Stimulated activated CD4-positive, alpha-beta T cell treated with anti-CD3 and anti-CD28 coated beads, TNF-alpha, amount 100 ng/mL, for 24 hours (primary cell): Measurements from ENCODE around the gene COL23A1.
A peak's percentile ranks its signal among the peaks of the same experiment; 100 is the strongest.

ENCODE experiments used
- DNase-seq, 3 experiments: peaks; one replicate each; pipeline ENCODE4 v3.0.0-alpha.2; 2020; ENCODE audit warnings: low read depth in 3 of 3

Gene COL23A1

DNA sequence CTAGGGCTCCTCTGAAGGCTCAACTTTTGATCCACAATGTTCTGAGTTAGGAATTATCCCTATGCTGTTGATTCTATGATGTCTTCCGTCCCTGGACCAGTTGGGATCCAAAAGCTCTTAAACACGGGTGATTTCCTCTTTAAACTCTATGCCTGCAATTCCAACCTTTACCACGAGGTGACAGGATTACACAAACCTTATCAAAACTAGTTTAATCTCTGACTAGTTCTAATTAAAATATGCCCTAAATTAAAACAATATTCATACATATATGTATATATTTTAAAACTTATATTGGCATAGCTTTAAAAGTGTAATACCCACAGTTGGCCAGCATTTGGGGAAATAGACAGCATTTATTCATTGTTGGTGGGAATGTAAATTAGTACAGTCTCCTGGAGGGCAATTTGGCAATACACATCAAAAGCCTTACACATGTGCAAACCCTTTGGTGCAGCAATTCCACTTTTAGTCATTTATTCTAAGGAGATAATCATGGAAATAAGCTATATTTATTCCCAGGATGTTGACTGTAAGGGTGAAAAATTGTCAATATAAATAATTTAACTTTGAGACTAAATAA is 306.0 kb downstream of the COL23A1 start:
- DNase-seq: no peak

DNA sequence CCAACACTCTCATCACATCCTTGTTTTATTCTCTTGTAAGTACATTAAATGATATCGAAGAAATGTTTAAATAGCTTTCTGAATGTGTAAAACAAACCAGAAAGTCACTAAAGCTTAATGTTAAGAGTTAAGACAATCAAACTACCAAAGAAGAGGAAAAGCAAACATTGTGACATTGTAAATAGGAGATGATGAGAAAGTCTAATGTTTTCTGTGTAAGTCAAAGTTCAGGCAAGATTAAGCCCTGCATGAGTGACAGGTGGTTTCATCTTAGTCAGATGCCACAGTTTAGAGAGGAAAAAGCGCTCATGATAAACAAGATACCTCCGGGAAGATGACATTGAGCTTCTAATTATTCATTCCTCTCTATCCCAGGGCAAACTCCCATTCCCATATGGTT is 306.7 kb downstream of the COL23A1 start:
- DNase-seq: no peak

DNA sequence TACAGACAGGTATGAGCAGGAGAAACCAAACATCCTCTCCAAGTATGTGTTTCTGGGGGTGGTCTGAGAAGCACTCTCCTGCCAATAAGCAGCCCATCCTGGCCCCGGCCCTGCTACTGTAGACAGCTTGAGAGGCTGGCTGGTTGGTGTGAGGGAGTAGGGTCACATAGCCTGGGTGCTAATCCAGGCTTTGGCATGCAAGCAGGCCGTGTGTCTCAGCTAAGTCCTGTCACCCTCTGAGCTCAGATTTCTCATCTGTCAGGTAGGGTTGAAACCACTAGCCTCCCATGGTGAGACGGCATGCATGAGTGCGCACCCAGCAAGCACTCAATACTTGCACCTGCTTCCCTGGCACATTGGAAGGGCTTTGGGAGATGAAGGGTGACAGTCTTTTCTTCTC is 307.8 kb downstream of the COL23A1 start:
- no peak for DNase-seq

DNA sequence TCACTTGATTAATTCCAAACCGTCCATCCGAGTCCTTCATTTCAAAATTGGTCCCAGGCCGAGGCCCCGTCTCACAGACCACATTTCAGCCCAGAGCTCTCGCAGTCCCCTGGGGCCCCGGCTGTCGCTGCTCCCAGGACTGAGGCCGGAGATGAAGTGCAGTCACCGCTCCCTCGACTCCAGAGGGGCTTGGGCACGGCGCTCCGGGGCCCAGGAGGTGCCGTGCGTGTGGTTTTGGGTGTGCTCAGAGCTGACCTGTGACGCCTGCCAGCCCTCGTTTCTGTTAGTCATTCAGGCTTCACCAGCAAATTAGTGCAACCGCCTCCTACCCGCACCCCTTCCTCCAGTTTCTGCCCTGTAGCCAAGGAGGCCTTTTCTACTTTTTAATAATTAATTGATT is 308.9 kb downstream of the COL23A1 start:
- no peak for DNase-seq

DNA sequence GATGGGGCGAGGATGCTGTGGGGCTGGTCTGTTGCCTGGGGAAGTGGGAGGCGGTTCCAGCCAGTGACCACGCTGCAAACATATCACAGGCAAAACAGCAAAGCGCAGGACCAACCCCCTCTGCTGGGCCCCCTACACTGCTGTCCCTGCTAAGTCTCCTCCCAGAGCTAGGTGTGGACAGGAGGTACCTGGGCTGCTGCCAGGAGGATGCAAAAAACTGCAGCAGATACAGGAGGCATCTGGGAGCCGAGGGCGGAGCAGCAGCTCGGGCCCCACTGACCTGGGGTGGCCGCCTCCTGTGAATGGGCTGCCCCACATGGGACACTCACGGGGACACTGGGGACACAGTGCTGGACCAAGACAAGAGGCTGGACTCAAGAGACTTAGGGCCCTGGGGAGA is 309.6 kb downstream of the COL23A1 start:
- DNase-seq: no peak

DNA sequence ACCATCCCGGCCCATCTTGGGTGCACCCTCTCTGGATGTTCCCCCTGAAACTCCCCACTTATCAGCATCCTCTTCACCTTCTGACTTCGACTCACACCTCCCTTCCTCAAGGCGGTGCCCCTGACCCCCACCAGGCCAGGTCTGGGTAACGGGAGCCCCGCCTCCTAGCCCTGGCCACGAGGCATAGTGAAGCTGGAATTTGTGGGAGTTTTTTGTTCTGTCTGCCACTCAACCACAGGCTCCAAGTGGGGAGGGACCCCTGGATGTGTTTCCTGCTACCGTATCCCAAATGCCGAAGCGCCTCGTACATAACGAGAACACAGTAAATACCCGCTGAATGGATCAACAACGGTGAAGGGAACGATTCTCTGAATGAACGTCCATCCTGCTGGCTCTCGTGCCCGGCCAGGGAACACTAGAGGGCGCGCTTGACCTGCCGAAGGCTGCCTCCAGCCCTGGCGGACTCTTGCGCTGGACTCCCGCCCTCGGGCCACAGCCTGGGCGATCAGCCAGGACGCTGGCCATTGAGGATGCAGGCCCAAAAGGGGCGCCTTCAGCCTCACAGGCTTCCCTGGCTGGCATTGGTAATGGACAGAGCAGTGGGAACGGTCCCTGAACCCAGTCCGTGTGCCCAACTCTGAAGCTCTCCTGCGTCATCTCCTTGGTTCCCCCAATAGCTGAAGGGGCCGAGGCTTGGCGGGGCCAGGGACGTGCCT is 310.3 kb downstream of the COL23A1 start:
- peak; percentile 13 to 54 (median 29) for DNase-seq

DNA sequence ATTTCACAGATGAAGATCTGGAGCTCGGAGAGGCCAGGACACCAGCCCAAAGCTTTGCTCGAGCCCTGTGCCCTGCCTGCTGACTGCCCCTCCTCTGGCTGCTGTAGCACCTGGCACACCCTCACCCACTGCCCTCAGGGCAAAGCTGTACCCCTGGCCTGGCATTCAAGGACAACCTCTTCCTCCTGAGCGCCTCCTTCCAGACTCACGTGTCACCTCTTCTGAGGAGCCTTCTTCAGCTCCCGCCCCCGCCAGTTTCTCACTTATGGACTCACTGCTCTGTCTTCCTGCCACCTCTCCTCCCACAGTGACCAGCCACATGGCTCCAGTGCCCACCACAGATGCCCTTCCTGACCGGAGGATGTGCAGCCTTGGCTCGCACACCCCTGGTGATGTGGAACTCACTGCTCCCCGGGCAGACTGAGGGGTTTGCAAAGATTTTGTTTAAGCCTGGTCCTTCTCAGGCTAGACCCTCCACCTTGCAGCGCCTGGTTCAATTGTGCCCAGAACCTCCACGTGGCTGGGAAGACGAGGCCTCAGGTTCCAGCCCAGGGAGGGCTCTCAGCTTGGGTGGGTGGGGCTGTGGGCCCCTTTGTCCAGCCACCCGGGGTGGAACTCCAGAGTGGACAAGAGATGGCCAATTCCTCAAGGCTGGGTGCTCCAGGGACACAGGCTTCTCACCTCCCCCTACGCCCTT is 311.0 kb downstream of the COL23A1 start:
- DNase-seq: no peak

DNA sequence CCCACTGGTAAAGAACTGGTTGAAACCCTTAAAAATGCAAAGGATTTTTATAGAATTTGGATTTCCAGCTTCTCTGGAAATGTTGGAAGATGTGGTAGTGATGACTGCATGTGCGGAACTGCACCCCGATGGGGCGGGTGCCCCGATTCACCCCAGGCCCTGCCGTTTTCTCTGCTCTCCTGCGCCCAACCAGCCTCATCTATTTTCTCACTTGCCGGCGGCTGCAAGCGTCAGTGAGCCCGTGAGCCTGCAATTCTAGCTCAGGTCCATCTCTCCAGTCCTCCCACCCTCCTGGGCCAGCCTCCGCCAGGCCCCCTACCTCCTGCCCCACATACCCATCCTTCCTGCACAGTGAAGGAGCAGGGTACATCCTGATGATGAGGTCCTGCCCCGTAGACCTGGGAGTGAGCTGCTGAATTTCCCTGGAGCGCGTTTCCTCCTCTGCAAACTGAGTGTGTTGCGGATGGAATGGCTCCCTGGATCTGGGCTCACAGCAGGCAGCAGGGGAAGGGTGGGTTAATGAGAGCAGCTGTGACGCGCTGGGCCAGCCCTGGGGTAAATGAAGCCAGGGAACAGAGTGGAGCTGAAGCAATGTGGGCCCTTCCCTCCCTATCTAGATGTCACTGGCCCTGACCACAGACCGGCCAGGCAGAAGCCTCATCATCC is 311.7 kb downstream of the COL23A1 start:
- DNase-seq: no peak

DNA sequence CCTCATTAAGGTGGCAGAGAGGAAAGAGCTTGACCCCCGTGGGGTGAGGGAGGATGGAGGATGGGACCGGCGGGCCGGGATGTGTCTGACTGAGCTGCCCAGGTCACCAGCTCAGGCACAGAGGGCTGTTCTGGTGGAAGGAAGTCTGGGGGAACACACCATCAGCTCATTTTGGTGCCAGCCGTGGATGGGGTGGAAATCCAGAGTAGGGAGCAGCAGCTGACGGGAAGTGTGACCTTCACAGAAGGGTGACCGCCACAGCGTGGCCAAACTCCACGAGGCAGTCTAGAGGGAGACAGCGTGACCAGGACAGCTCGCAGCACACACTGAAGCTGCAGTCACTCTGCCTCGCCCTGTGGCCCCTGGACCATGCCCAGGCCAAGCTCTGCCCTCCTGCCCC is 312.3 kb downstream of the COL23A1 start:
- DNase-seq: no peak

DNA sequence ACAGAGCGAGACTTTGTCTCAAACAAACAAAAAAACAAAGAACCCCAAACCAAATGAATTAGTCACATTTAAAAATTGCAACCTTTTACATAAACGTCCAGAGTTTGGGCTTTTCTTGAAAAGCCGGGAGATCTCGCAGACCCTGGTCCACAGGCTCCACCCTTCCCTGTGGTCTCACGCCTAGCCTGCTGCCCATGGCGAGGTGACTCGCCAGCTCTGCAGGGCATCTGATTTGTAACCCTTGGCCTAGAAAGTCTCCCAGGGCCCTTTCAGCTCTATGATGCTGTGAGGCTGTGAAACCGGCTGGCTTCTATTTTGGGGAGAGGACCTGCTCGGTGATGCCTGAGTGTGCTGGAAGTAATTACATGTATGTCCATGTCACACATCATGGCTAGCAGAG is 312.8 kb downstream of the COL23A1 start:
- DNase-seq: no peak

DNA sequence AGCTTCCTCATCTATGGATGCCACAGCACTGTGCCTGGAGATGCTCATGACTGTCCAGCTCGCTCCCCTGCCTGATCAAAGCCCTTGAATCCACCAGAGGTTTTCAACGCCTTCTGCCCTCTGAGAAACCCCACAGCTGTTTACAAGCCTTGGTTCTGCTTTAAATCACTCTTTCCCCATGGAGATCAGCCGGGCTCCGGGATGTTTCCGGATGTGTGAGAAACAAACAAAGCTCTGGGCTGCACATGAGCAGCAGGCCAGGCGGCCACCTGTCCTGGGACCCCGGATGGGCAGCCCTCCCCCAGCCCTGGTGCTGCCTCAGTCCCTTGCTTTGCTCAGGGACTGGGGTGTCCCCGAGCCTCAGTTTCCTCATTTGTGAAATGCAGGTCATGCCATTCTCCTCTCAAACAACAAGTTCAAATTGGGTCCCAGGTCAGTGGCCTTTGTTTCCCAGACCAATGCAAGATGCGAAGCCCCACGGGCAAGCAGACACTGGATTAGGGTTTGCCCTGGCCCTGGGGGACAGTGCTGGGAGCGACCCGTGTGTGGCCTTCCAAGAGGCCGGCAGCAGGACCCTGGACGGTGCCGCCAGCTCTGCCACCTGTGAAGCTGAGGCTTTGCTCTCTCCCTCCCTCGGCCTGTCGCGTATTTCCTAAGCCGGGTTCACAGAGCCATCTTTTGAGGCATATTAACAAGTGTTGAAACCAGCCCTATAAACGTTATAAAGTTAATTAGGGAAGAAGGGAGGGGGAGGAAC is 315.2 kb downstream of the COL23A1 start:
- no peak for DNase-seq

DNA sequence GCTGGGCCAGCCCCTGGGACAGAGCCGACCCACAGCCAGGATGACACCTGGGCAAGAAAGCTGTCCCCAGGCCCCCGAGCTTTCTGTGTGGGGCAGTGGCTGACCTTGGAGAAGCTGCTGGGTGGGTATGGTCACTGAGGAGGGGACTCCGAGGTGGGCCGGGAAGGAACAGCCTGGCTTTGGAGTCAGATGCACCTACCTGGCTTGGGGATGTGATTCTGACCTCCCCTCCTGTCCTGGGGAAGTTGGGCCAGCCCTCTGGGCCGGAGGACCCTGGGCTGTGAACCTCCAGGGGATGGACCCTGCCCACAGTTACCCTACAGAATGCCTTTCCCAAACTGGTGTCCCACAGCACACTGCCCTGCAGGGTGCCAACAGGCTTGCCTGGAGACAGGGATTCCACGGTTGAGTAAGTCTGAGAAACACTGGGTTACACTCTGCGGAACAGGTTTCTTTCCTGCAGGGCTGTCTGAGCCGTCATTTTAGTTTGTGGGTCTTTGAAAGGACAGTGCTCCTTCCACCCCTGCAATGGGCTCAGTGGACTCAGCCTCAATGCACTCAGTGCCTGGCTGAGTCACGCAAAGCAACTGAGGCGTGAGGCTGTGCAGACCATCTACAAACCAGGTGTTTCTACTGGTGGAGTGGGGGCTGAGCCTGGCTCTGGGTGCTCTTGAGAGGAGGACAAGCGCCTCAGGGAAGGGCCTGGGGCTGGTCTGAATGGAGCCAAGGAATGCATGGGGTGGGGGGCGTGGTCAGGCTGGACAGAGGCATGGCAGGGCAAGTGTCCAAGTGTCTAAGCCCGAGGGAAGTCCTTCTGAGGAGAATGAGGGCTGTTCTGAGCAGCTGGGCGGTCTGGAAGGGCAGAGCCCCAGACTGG is 316.3 kb downstream of the COL23A1 start:
- no peak for DNase-seq

DNA sequence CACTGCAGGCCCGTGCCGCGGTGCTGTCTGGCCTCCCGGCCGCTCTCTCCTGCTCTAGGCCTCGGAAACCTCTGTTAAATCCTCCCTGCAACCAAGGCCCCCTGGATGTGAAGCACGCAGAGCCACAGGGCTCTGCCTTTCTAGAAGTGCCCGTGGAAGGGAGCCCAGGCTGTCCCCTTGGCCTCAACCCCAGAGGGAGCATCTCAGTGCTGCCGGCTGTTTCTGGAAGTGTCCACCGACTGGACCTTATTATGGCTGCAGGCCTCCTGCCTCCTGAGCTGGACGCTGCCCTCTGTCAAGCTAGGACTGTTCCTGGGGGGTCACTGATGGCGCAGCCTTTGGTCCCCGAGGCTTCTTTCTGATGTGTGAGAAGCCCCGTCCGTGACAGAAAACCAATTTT is 317.2 kb downstream of the COL23A1 start:
- DNase-seq: no peak

DNA sequence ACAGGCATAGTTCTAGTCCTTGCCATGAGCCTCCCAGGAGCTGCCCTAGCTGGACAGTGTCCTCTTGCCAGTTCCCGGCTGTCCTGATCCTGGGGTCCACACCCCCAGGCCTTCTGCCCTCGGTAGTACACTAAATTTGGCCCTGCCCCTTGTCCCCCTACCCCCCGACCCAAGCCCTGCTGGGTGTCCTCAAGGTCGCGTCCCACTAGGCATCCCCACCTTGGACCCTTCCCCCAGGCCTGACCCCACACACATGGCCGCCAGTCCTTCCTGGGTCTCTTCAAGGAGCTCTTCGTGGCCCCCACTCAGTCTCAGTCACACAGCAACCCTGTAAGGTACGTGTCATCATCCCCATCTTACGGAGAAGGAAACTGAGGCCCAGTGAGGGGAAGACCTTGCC is 317.6 kb downstream of the COL23A1 start:
- no peak for DNase-seq

DNA sequence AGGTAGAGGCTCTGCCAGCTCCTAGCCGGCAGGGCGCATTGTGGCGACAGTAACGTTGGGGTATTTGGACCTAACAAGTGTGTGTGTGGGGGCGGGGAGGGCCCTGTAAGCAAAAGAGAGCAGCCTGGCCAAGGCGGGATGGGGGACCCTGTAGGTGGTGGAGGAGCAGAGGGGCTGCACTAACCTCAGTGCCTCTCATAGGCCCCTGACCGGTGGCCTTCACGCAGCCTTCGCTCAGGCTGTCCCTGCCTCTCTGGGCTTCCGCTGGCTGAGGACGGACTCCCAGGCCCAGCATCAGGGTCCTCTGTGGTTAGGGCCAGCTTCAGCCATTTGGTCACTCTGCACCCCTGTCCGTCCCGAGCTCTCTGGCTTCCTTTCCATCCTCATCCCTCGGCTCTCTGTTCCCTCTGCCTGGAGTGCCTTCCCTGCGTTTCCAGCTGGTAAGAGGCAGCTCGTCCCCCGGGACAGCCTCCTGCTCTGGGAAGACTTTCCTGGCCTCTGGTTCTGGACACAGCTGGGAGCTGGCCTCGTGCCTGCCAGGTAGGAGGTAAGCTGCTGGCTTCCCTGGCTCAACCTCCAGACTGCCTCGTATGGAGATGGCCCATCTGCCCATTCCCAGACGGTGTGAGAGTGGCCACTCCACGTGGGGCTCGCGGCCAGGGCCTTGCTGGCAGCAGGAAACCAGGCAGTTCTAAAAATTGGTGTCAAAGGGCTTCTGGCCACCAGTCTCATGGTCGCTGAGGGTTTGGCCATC is 318.3 kb downstream of the COL23A1 start:
- no peak for DNase-seq

DNA sequence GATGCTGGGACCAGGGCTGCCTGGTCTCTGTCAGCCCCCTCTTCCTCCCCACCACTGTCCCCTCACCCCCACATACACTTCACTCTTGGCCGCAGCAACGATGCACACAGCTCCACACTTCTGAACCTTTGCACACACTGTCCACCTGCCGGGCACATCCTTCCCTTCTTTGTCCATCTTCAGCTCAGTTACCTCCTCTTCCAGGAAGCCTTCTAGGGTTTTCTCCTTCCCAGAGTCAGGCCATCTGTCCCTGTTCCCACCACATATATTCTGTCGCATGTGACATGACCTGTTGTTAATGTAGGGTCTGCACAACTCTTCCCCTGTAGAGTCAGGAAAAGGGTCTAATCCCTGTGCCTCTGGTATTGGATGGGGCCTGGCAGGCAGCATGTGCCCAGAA is 319.0 kb downstream of the COL23A1 start:
- no peak for DNase-seq

DNA sequence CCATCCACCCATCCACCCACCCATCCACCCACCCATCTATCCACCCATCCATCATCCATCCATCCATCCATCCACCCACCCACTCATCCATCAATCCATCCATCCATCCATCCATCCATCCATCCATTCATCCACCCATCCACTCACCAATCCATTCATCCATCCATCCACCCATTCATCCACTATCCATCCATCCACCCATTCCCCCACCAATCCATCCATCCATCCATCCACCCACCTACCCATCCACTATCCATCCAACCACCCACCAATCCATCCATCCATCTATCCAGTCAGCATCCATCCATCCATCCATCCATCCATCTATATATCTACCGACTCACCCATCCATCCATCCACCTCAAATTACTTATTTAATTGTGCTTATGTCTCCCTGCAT is 320.7 kb downstream of the COL23A1 start:
- DNase-seq: no peak

DNA sequence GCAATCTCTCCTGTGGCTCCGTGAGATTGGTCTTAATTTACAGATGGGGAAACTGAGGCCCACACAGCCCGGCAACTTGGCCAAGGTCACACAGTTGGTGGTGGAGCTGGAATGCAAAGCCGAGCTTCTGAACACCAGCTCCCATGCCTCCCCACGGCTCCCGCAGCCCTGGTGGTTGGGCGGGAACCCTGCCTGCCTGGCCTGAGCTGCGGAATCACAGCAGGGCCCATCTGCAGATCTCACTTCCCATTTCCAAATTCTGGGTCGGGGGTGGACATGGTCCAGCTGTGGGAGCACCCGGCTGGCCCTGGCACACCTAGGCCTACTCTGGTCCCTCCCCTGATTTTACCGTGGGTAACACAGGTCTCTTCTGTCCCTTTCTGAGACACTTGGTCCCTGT is 322.3 kb downstream of the COL23A1 start:
- DNase-seq: no peak

DNA sequence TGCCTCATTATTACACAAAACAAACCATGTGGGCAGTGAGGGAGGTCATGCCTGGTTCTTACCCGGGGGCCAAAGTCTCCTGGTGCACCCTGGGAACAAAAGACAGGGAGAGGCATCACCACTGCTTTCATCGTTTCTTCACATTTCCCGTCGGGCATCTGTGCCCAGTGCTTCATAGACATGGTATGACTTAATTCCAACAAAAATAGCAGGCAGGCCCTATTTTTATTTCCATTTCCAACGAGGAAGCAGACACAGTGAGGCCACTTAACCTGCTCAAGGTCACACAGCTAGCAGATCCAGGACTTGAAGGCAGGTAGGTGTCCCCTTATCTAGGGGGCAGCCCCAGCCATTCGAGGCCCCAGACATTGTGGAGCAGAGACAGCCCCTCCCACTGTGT is 322.9 kb downstream of the COL23A1 start:
- no peak for DNase-seq

DNA sequence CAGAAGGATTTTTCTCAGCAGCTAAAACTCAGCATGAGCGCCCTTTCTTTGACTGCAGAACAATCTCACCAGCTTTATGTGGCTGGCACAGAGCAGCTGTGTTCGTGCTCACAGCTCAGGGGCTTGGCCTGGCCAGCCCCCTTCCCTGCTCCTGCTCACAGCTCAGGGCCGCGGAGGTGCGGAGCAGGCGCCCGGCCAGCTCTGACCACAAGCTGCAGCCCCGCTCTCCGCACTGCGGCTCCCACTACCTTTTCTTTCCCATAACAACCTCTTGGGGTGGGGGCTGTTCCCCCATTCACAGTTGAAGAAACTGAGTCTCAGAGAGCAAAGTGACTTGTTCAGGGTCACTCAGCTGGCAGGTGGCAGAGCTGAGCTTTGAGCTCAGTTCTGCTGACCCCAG is 323.6 kb downstream of the COL23A1 start:
- no peak for DNase-seq
